Measurements from ENCODE around the gene GADL1. TPM values are rescaled to one million over a fixed set of nuclear protein-coding genes. Genes with fewer than 3 reads are reported as not detected.

Gene GADL1
- total RNA-seq, 1 experiment from 2014 or later, result not detected

DNA sequence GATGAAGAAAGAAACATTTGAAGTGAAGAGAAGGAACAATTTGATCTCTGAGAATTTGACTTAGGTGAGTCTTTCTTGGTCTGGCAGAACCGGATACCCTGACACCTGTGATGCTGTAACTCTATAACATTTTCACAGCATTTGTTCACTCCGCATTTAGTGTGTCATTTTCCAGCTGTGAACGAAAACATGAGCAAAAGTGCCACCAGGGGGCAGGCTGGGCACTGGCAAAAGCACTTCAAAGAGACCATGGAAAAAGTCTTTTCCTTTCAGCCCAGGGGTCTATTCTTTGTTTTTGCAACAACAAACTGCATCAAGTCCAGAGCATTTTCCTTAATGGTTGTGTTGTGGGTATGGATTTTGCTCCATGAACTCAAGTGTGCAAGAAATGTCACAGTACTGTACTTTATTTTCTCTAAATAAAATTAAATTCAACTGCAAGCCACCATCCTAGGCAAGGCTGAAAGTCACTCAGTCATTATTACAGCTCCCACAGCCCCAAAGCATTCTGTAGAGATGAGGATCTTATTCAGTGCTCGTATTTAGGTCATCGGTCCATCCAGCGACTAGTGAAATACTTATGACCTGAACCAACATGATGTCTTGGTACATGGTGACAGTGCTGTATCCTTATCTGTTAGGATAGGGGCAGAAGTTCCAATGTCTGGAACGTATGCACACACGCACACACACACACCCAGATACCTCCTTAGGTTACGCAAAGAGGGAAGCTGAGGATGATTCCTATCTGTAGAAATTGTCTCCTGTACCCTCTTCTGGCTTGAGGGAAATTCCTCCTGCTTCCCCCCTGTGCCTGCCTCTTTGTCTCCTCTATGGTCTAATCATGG is 125.5 kb downstream of the GADL1 start:
- H3K27me3 ChIP-seq (ENCODE audit: insufficient read depth, low read length), result no peaks in the 10 kb centered on the region
- peak; percentile 57 for ATAC-seq
- POLR2A ChIA-PET, result no interaction called here

More for the DNA sequence above, 125.5 kb downstream of the GADL1 start:
- Histone ChIP-seq H3K4me2 (ENCODE audit: low read length) (no peak overlapping the region), H3K36me3 (ENCODE audit: control insufficient read depth in 1 of 2, insufficient read depth in 2 of 2, low read length in 2 of 2) (no peaks in the 10 kb centered on the region), H2AFZ (ENCODE audit: low read depth, low read length, poor library complexity, severe bottlenecking) (peak overlapping the region; percentile 46), H3K4me3 (replicated peaks in 1 of 2; ENCODE audit: low read depth in 1 of 2, low read length in 2 of 2) (no peak overlapping the region), H3K27ac (ENCODE audit: low read depth, low read length) (no peak overlapping the region), H3K9me3 (ENCODE audit: control insufficient read depth in 1 of 2, insufficient read depth in 1 of 2, low read depth in 1 of 2, low read length in 2 of 2) (no peaks in the 10 kb centered on the region), H4K20me1 (ENCODE audit: insufficient read depth) (no peaks in the 10 kb centered on the region), H3K79me2 (ENCODE audit: insufficient read depth, low read length) (no peaks in the 10 kb centered on the region), H3K4me1 (ENCODE audit: control insufficient read depth in 1 of 2, insufficient read depth in 2 of 2, low read length in 2 of 2) (peaks cover 6 to 13% of the 10 kb centered on the region in 2 experiments; a peak in 3 of 4 replicates), H3K9ac (ENCODE audit: low read length) (no peak overlapping the region), H3K9me2 (ENCODE audit: insufficient read depth) (no peaks in the 10 kb centered on the region)
- TF ChIP-seq RAD21 (IDR thresholded peaks at IDR 0.05; ENCODE audit: low read depth) (peak; percentile 82), CBX3 (IDR thresholded peaks at IDR 0.05; ENCODE audit: low read depth) (0 out of 2 replicates have a peak, but pooled peaks have one; percentile 42), EZH2 (IDR thresholded peaks at IDR 0.05) (no peak), TCF7L2 (IDR thresholded peaks at IDR 0.05; ENCODE audit: borderline replicate concordance, extremely low read depth, insufficient read depth, insufficient read length) (peak; percentile 85)
- TF ChIP-seq, protein P1, sequence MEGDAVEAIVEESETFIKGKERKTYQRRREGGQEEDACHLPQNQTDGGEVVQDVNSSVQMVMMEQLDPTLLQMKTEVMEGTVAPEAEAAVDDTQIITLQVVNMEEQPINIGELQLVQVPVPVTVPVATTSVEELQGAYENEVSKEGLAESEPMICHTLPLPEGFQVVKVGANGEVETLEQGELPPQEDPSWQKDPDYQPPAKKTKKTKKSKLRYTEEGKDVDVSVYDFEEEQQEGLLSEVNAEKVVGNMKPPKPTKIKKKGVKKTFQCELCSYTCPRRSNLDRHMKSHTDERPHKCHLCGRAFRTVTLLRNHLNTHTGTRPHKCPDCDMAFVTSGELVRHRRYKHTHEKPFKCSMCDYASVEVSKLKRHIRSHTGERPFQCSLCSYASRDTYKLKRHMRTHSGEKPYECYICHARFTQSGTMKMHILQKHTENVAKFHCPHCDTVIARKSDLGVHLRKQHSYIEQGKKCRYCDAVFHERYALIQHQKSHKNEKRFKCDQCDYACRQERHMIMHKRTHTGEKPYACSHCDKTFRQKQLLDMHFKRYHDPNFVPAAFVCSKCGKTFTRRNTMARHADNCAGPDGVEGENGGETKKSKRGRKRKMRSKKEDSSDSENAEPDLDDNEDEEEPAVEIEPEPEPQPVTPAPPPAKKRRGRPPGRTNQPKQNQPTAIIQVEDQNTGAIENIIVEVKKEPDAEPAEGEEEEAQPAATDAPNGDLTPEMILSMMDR (IDR thresholded peaks at IDR 0.05 in 2 of 3, conservative IDR thresholded peaks at IDR 0.05 in 1 of 3; ENCODE audit: borderline replicate concordance in 1 of 3, insufficient read depth in 1 of 3, low read depth in 2 of 3, low read length in 2 of 3), result peak; percentile 57 to 90 (median 77); a peak in 5 of 6 replicates
- ChIA-PET RAD21 (ENCODE audit: low non-redundant PET in 1 of 2, low total read pairs in 2 of 2, uncharacterized antibody in 2 of 2, unreplicated experiment in 2 of 2) (interaction anchor here in 1 of 2 experiments (1.3 kb wide), 1 partner anchor 363 kb away, joined by 4 read pairs; no protein-coding TSS in a partner anchor), CTCF (interaction anchor here (0.8 to 3.5 kb wide), 5 partner anchors 8 to 363 kb away, joined by 3 to 23 read pairs (median 6); no protein-coding TSS in a partner anchor)
- DNase-seq (ENCODE audit: low read depth, low spot score), result peak; percentile 51
- intact Hi-C loops (cut with micrococcal nuclease), result loop anchor here (1.0 to 5.0 kb wide), 2 partner anchors 363 to 678 kb away; no protein-coding TSS in a partner anchor
- BruUV-seq (replicated peaks), result no TSS peak
